HCT116 (cell line): ENCODE data around the gene GTF3C1. TPM values are rescaled to one million over a fixed set of nuclear protein-coding genes. Genes with fewer than 3 reads are reported as not detected.

Experiments
- ATAC-seq: fragments of 200-7000 bp; cut with Tn5 transposase; 2 replicates; pipeline ENCODE4 v1.9.1; 2020; ENCODE audit warnings: mild to moderate bottlenecking, moderate library complexity
- BruUV-seq: library from RNA; stranded (reverse); fragments of 400-500 nt; replicated peaks from 2 replicates; lab custom pipeline; 2021; lab: Mats Ljungman, UMichigan
- CTCF ChIA-PET: fragments of 300-600 bp; sonication (Branson Sonifier 250); formaldehyde crosslinking; loops from one replicate; lab custom pipeline; 2021; ENCODE audit warnings: antibody characterized with exemption; lab: Charles Lee
- POLR2A ChIA-PET: fragments of 300-600, 350-600 bp; sonication (Branson Sonifier 250); formaldehyde crosslinking; loops from one replicate; lab custom pipeline; 2021; ENCODE audit warnings: antibody characterized with exemption; lab: Charles Lee
- RAD21 ChIA-PET, 2 experiments: fragments of 300-600 bp; sonication (Branson Sonifier 250); formaldehyde crosslinking; loops; one replicate each; lab custom pipeline; 2023; ENCODE audit warnings: low total read pairs in 2 of 2; ENCODE audit not compliant: uncharacterized antibody in 2 of 2, unreplicated experiment in 2 of 2, low non-redundant PET in 1 of 2; lab: Charles Lee
- DNase-seq: peaks from one replicate; pipeline ENCODE4 v3.0.0-alpha.2; 2010; ENCODE audit warnings: low read depth, low spot score
- H2AFZ ChIP-seq: fragments of 200-600 bp; shearing (Covaris generic), sonication (generic); 2 replicates; pipeline ENCODE4 v1.6.1; 2017; ENCODE audit warnings: low read depth, mixed run types, mixed read lengths, antibody characterized with exemption, low read length; ENCODE audit not compliant: poor library complexity, severe bottlenecking
- H3K27ac ChIP-seq: 2 replicates; pipeline ENCODE4 v1.5.1; 2012; ENCODE audit warnings: low read depth, low read length
- H3K27me3 ChIP-seq: fragments of 200-600 bp; sonication (generic); 2 replicates; pipeline ENCODE4 v1.6.1; 2016; ENCODE audit warnings: mixed run types, low read length, mixed read lengths; ENCODE audit not compliant: insufficient read depth
- H3K36me3 ChIP-seq, 2 experiments: fragments of 200-500 bp in 1 of 2; fragments of 200-600 bp in 1 of 2; sonication (Bioruptor generic) in 1 of 2; sonication (generic) in 1 of 2; 2 replicates each; pipeline versions ENCODE4 v1.5.1 to v1.6.1; 2014 to 2016; ENCODE audit warnings: low read length in 2 of 2, inconsistent platforms in 1 of 2, mixed read lengths in 1 of 2, mixed run types in 1 of 2; ENCODE audit not compliant: insufficient read depth in 2 of 2, control insufficient read depth in 1 of 2
- H3K4me1 ChIP-seq, 2 experiments: fragments of 200-600 bp in 1 of 2; sonication (generic) in 1 of 2; 2 replicates each; pipeline versions ENCODE4 v1.5.1 to v1.6.1; 2012 to 2017; ENCODE audit warnings: low read length in 2 of 2, inconsistent platforms in 1 of 2, mild to moderate bottlenecking in 1 of 2, mixed read lengths in 1 of 2, mixed run types in 1 of 2, moderate library complexity in 1 of 2; ENCODE audit not compliant: insufficient read depth in 2 of 2, control insufficient read depth in 1 of 2
- H3K4me2 ChIP-seq: fragments of 200-600 bp; sonication (generic); 2 replicates; pipeline ENCODE4 v1.6.1; 2017; ENCODE audit warnings: mixed run types, low read length, mixed read lengths
- H3K4me3 ChIP-seq, 2 experiments: fragments of 200-600 bp in 1 of 2; sonication (generic) in 1 of 2; replicated peaks in 1 of 2; 2 replicates each; pipeline ENCODE4 v1.5.1; 2011 to 2016; ENCODE audit warnings: low read length in 2 of 2, control low read depth in 1 of 2, low read depth in 1 of 2, mild to moderate bottlenecking in 1 of 2, mixed read lengths in 1 of 2, mixed run types in 1 of 2
- H3K79me2 ChIP-seq: fragments of 200-600 bp; sonication (generic); 2 replicates; pipeline ENCODE4 v1.6.1; 2017; ENCODE audit warnings: mild to moderate bottlenecking, mixed run types, low read length, moderate library complexity, mixed read lengths; ENCODE audit not compliant: insufficient read depth
- H3K9ac ChIP-seq: fragments of 200-600 bp; sonication (generic); 2 replicates; pipeline ENCODE4 v1.6.1; 2016; ENCODE audit warnings: low read length, mixed read lengths
- H3K9me2 ChIP-seq: fragments of 200-600 bp; sonication (generic), shearing (Covaris generic); 2 replicates; pipeline ENCODE4 v1.6.1; 2017; ENCODE audit warnings: mixed run types, mild to moderate bottlenecking, moderate library complexity; ENCODE audit not compliant: insufficient read depth
- H3K9me3 ChIP-seq, 2 experiments: fragments of 200-500 bp in 1 of 2; fragments of 200-600 bp in 1 of 2; sonication (Bioruptor generic) in 1 of 2; sonication (generic) in 1 of 2; 2 replicates each; pipeline ENCODE4 v1.6.1; 2014 to 2017; ENCODE audit warnings: low read length in 2 of 2, mixed read lengths in 2 of 2, inconsistent platforms in 1 of 2, low read depth in 1 of 2, mild to moderate bottlenecking in 1 of 2, mixed run types in 1 of 2, moderate library complexity in 1 of 2; ENCODE audit not compliant: control insufficient read depth in 1 of 2, insufficient read depth in 1 of 2
- H4K20me1 ChIP-seq: fragments of 200-600 bp; sonication (generic), shearing (Covaris generic); 2 replicates; pipeline ENCODE4 v1.6.1; 2017; ENCODE audit warnings: mixed run types, mild to moderate bottlenecking, moderate library complexity; ENCODE audit not compliant: insufficient read depth
- CEBPB ChIP-seq: IDR thresholded peaks from 2 replicates; pipeline ENCODE4 v1.6.1; 2012; ENCODE audit warnings: low read depth
- EZH2phosphoT487 ChIP-seq: fragments of 200-600 bp; IDR thresholded peaks from 2 replicates; pipeline ENCODE4 v1.6.1; 2018; ENCODE audit warnings: antibody characterized with exemption, borderline replicate concordance
- TCF7L2 ChIP-seq: IDR thresholded peaks from 2 replicates; pipeline ENCODE4 v1.7.0; 2011; ENCODE audit warnings: borderline replicate concordance, inconsistent platforms; ENCODE audit not compliant: insufficient read depth, insufficient read length; ENCODE audit errors: extremely low read depth
- YY1 ChIP-seq: IDR thresholded peaks from 2 replicates; pipeline ENCODE4 v1.6.1; 2011; ENCODE audit warnings: low read length, low read depth, moderate library complexity, mild to moderate bottlenecking; ENCODE audit not compliant: insufficient replicate concordance; ENCODE audit errors: extremely low read depth
- ZBTB33 ChIP-seq: IDR thresholded peaks from 2 replicates; pipeline ENCODE4 v1.6.1; 2011; ENCODE audit warnings: mild to moderate bottlenecking, low read length, moderate library complexity; ENCODE audit not compliant: insufficient replicate concordance; ENCODE audit errors: extremely low read depth
- intact Hi-C: fragments of 100-400 bp; cut with micrococcal nuclease; formaldehyde crosslinking; loops from 2 replicates; pipeline ENCODE4 v1.10.0; 2022
- total RNA-seq: library from RNA; stranded (reverse); gene quantifications from one replicate; pipeline ENCODE4 v1.2.1, GENCODE V29; 2021; ENCODE audit not compliant: unreplicated experiment
- TF ChIP-seq, protein P1 (sequence below): IDR thresholded peaks from 2 replicates; pipeline ENCODE4 v1.6.1; 2012

The GTF3C1 gene
- total RNA-seq, 1 experiment from 2014 or later = 97.5 TPM

DNA sequence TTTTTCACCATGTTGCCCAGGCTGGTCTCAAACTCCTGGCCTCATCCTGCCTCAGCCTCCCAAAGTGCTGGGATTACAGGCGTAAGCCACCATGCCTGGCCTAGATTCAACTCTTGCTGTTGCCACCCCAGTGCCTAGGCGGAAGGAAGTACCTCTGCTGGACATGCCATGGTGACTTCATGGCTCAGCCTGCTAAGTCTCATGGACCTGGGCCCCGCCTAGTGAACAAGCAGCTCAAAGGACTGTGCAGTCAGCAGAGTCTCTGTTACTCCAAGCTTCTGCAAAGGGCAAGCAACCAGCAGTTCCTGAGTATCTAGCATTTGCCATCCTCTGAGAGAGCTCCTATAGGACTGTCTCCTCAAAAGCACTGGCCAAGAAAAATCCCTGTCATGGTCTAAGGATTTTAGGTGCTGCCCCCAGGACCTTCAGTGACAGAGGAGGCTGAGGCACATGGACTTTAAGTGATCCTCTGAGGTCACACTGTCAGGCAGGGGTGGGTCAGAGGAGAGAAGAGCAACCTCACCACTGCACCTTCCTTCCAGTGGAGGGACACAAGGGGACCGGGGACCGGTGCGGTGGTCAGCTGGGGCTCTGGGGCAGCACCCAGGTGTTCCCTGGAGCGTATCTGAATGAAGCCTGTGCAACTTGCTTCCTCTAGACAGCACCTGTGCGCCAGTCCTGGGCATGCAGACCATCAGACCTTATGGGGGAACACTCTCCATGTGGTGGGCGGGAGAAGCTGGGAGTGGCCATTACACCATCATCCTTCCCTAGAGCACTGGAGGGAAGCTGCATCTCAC lies 76.4 kb downstream of the GTF3C1 start:
- POLR2A ChIA-PET = no interaction called here
- RAD21 ChIA-PET = no interaction called here
- intact Hi-C loops = no loop called here
- H3K9me2 ChIP-seq = no peaks in the 10 kb centered on the region
- ATAC-seq = no peak
- no peak overlapping the region for H3K9ac ChIP-seq
- no peak for TF ChIP-seq CEBPB
- TF ChIP-seq EZH2phosphoT487 = no peak
- TF ChIP-seq, protein P1, sequence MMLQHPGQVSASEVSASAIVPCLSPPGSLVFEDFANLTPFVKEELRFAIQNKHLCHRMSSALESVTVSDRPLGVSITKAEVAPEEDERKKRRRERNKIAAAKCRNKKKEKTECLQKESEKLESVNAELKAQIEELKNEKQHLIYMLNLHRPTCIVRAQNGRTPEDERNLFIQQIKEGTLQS = no peak
- no peak for TF ChIP-seq TCF7L2
- no peak for TF ChIP-seq YY1
- no peak for TF ChIP-seq ZBTB33
- TF ChIP-seq, all 23 proteins: peak for 0
- Histone ChIP-seq H3K79me2 (no peaks in the 10 kb centered on the region), H3K4me3 (no peak overlapping the region), H3K4me2 (no peak overlapping the region), H2AFZ (no peak overlapping the region), H3K27me3 (no peaks in the 10 kb centered on the region), H3K27ac (no peak overlapping the region), H3K4me1 (peaks cover 0 to 6% of the 10 kb centered on the region in 2 experiments; a peak in 1 of 4 replicates), H4K20me1 (no peaks in the 10 kb centered on the region), H3K36me3 (peaks cover 38 to 53% of the 10 kb centered on the region in 2 experiments; a peak in 3 of 4 replicates), H3K9me3 (no peaks in the 10 kb centered on the region)
- BruUV-seq = no TSS peak
- DNase-seq = no peak
- CTCF ChIA-PET = no interaction called here
